GM21447 (cell line): ENCODE results near the gene ESYT3.
"Not testable (repeated sequence)": the region's sequence is repeated elsewhere in the genome, so short reads cannot be mapped to it uniquely, and the experiment has no call there.

Experiments
- ATAC-seq: cut with Tn5 transposase; IDR thresholded peaks from one replicate; pipeline ENCODE4 v1.9.1; 2021; ENCODE audit not compliant: unreplicated experiment

ESYT3 gene

DNA sequence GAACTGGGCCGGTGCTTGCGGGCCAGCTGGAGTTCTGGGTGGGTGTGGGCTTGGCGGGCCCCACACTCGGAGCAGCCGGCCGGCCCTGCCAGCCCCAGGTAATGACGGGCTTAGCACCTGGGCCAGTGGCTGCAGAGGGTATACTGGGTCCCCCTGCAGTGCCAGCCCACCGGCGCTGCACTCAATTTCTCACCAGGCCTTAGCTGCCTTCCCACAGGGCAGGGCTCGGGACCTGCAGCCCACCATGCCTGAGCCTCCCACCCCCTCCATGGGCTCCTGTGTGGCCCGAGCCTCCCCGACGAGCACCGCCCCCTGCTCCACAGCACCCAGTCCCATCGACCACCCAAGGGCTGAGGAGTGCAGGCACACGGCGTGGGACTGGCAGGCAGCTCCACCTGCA lies 50.3 kb downstream of the ESYT3 start:
- not testable (repeated sequence) for ATAC-seq

- ATAC-seq = not testable (repeated sequence)
Observed at GRCh38 chr3:138486580-138486979, 52.2 kb downstream of the ESYT3 start.

DNA sequence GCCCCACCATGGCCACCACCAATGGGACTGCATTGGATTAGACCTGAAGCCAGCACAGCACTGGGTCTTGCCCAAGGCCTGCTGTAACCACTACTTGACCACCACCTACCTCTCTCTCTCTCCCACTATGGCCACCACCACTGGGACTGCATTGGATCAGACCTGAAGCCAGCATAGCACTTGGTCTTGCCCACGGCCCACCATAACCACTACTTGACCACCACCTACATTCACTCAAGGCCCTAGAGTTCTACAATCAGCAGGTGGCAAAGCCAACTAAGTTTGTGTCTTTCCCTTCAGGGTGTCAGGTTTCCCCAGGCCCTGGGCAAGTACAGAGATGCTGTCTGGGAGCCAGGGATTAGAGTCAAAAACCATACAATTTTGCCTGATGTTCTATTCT lies 57.6 kb downstream of the ESYT3 start:
- ATAC-seq = no peak

GRCh38 chr3:138492980-138493675 lies 58.7 kb downstream of the ESYT3 start:
- ATAC-seq = no peak

DNA sequence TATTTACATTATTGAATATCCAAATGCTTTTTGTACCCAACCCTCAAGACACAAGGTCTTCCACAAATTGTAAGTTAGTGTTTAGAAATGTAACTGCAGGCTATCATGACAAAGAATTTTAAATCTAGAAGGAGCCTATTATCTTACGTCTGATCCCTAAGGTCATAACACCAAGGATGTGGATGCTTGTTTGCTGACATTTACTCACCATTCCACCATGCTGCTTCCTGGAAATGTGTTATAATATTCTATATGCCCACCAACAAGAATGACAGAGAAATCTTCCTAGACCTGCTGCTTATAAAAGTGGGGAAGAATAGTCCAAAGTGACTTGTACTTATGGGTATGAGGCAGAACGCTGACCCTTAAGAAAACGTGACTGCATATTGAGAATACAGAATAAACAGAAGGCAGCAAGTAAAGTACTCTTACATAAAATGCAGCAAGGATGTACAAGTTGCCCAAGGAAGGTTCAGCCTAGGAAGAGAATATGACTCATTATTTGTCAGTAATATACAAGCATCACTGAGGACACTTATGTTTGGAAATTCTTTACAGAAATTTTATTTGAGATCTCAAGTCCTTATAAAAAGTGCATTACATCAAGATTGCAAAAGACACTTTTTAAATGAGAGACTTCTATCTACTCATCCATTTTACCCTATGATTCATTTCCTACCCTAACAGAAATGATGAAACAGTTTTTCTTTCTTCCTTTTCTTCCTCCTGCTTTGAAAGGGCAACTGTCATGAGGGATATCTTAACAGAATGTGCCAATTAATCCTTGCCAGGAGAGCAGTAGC lies 59.6 kb downstream of the ESYT3 start:
- ATAC-seq = no peak

DNA sequence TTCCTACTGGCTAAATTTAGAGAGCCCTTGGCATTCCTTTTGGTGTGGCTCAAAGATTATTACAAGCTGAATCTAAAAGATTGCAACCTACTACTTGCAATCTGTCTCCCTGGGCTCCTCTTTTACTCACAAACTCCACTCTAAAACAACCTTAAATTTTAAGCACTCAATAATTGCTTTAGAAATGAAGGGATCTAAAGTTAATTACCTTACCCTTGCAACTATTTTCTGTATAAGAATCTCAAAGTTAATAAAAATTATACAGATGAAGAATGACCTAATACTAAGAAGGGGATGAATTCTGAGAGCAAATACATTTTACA lies 60.2 kb downstream of the ESYT3 start:
- ATAC-seq = no peak

GRCh38 chr3:138495638-138496037 lies 61.2 kb downstream of the ESYT3 start:
- not testable (repeated sequence) for ATAC-seq

- no peak for ATAC-seq
Observed at GRCh38 chr3:138496436-138496835, 62.0 kb downstream of the ESYT3 start.

GRCh38 chr3:138497021-138497420 lies 62.6 kb downstream of the ESYT3 start:
- ATAC-seq = no peak

DNA sequence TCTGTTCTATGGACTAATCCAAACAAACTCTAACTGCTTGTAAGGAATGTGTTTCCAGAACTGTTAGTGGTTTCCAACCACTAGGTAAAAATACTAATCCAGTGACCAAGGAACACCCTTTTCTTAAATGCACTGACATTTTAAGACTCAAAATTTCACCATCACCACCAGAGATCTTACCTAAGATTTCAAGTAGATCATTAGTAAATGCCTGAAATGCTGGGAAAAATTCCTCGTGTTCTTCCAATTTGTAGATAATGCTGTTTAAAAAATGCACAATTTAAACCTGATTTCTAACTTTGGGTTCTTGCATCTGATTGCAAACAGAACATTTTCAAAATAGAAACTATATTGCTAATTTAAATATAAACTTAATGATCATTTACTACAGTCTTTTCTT lies 63.4 kb downstream of the ESYT3 start:
- no peak for ATAC-seq

DNA sequence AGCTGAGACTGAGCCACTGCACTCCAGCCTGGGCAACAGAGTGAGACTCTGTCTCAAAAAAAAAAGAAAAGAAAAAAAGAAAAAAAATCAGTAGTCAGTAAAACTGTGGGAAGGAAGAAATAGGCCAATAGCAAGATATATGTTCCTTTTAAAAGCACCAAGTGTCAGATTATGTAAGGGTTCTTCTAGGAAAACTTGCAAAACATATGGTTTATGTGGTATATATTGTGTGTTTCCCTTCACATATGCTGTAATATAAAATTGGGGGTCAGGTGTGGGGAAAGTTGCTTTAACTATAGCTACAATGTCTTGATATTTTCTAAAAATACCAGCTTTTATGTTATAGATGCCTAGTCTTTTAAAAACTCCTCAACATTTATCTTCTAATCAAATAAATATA lies 64.6 kb downstream of the ESYT3 start:
- no peak for ATAC-seq

DNA sequence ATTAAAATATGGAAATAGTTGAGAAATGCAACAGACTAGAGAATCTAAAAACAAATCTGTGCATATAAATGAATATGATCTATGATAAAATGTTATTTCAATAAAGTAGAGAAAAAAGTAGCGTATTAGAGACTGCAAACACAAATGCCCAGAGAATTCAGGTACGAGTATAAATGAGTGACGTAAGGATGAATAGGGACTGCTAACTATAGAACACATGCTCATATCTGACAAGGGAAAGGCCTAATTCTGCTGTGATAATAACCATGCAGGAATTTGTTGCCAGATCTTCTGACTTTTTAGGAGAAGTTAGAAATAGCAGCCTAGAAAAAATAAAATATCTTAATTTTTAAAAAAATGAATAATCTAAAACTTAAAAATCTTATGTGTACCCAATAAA lies 73.1 kb downstream of the ESYT3 start:
- ATAC-seq = no peak

DNA sequence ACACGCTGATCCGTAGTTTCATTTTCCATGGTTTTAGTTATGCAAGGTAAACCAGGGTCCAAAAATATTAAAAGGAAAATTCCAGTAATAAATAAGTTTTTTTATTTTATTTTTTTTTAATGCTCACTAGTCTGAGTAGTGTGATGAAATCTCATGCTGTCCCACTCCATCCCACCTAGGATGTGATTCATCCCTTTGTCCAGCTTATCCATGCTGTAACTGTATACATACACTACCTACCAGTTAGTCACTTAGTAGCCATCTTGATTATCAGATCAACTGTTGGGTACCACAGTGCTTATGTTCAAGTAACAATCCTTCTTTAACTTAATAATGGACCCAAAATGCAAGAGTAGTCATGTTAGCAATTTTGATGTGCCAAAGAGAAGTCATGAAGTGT lies 75.2 kb downstream of the ESYT3 start:
- ATAC-seq = no peak

DNA sequence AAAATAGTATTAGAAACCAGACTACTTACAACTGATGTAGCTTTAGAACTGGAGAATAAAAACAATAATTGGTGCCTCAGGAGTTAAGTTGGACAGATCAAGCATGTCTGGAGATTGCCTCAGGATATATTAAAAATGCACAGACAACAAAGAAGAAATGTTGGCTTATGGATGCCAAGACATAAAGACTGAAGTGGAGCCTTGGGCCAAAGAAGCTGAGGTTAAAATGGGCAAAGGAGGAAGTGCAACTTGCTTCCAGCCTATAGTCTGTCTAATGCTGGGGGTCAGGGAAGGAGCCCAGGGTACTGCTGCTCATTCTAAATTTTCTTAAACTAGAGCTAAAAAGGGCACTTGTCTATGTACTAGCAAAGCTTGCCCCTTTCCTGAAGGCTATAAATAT lies 77.5 kb downstream of the ESYT3 start:
- ATAC-seq = no peak

GRCh38 chr3:138513090-138513843 lies 78.9 kb downstream of the ESYT3 start:
- peak; percentile 77 for ATAC-seq

DNA sequence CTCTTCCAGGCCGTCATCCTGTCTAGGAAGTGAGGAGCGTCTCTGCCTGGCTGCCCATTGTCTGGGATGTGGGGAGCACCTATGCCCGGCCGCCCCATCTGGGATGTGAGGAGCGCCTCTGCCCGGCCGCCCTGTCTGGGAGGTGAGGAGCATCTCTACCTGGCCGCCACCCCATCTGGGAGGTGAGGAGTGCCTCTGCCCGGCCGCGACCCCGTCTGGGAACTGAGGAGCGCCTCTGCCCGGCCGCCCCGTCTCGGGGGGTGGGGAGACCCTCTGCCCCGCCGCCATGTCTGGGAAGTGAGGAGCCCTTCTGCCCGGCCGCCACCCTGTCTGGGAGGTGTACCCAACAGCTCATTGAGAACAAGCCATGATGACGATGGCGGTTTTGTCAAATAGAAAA lies 87.0 kb downstream of the ESYT3 start:
- not testable (repeated sequence) for ATAC-seq
